Activated CD4-positive, CD25-positive, alpha-beta regulatory T cell (primary cell): ENCODE data around the gene KIAA1671.

Source experiments
- DNase-seq, 4 experiments: peaks; one replicate each; lab custom pipeline; 2025; lab: John Stamatoyannopoulos, UW

KIAA1671 gene

GRCh38 chr22:25092119-25092518, 139.6 kb downstream of the KIAA1671 start:
- no peak for DNase-seq

- DNase-seq: no peak
Measured at GRCh38 chr22:25094579-25094978, 142.1 kb downstream of the KIAA1671 start.

- no peak for DNase-seq
Measured at GRCh38 chr22:25095869-25096268, 143.4 kb downstream of the KIAA1671 start.

GRCh38 chr22:25096638-25097405, 144.3 kb downstream of the KIAA1671 start:
- no peak for DNase-seq

GRCh38 chr22:25098445-25099081, 146.0 kb downstream of the KIAA1671 start:
- no peak for DNase-seq

GRCh38 chr22:25099202-25099601, 146.7 kb downstream of the KIAA1671 start:
- DNase-seq: no peak

- no peak for DNase-seq
Measured at GRCh38 chr22:25100402-25100801, 147.9 kb downstream of the KIAA1671 start.

- no peak for DNase-seq
Measured at GRCh38 chr22:25100948-25101347, 148.4 kb downstream of the KIAA1671 start.

GRCh38 chr22:25101501-25101900, 149.0 kb downstream of the KIAA1671 start:
- no peak for DNase-seq

GRCh38 chr22:25101986-25102385, 149.5 kb downstream of the KIAA1671 start:
- no peak for DNase-seq

- no peak for DNase-seq
Measured at GRCh38 chr22:25102722-25103121, 150.2 kb downstream of the KIAA1671 start.

GRCh38 chr22:25104367-25104766, 151.9 kb downstream of the KIAA1671 start:
- no peak for DNase-seq

- DNase-seq: no peak
Measured at GRCh38 chr22:25105817-25106650, 153.5 kb downstream of the KIAA1671 start.

GRCh38 chr22:25109878-25110595, 157.5 kb downstream of the KIAA1671 start:
- no peak for DNase-seq

GRCh38 chr22:25110596-25110845, 158.0 kb downstream of the KIAA1671 start:
- DNase-seq: no peak

GRCh38 chr22:25110846-25111578, 158.5 kb downstream of the KIAA1671 start:
- DNase-seq: peak in 2 of 4 experiments; percentile 4 to 6

- no peak for DNase-seq
Measured at GRCh38 chr22:25111579-25112517, 159.3 kb downstream of the KIAA1671 start.

GRCh38 chr22:25112538-25113253, 160.2 kb downstream of the KIAA1671 start:
- DNase-seq: no peak

- DNase-seq: no peak
Measured at GRCh38 chr22:25113316-25113721, 160.8 kb downstream of the KIAA1671 start.
